K562 (cell line): Measurements from ENCODE around the gene CERS3. TPM values are rescaled to one million over a fixed set of nuclear protein-coding genes. Genes with fewer than 3 reads are reported as not detected.

Experiments
- ATAC-seq: fragments of 200-7000 bp; cut with Tn5 transposase; 3 replicates; pipeline ENCODE4 v1.9.1; 2020; ENCODE audit warnings: moderate library complexity
- BruUV-seq: library from RNA; stranded (reverse); fragments of 400-500 nt; replicated peaks from 2 replicates; lab custom pipeline; 2021; lab: Mats Ljungman, UMichigan
- CTCF ChIA-PET: fragments of 300-600 bp; formaldehyde crosslinking; extraction: SDS; loops from one replicate; lab custom pipeline; 2021; ENCODE audit warnings: low intra/inter-chr PET ratio; lab: Yijun Ruan, JAX
- POLR2A ChIA-PET: fragments of 300-600, 350-650 bp; sonication (Branson Sonifier 250); formaldehyde crosslinking; extraction: SDS; loops from one replicate; lab custom pipeline; 2021; ENCODE audit warnings: antibody characterized with exemption, inconsistent platforms; lab: Yijun Ruan, JAX
- DNase-seq, 4 experiments: peaks; one replicate each; pipeline versions ENCODE4 v3.0.0 to v3.0.0-alpha.2; 2011 to 2018; ENCODE audit warnings: low spot score in 3 of 4, mixed read lengths in 3 of 4; ENCODE audit errors: extremely low read depth in 1 of 4
- FAIRE-seq: peaks from 2 replicates; lab custom pipeline; 2011; peaks lifted over from hg19 to GRCh38; lab: Jason Lieb, UNC
- H2AFZ ChIP-seq: 2 replicates; pipeline ENCODE4 v1.6.0; 2011; ENCODE audit warnings: low read depth, low read length, control low read depth, inconsistent platforms
- H3K27ac ChIP-seq: fragments of 200-600 bp; 3 replicates; pipeline ENCODE4 v1.8.0; 2011; ENCODE audit warnings: low read depth, mild to moderate bottlenecking, control low read depth, inconsistent platforms, low read length, moderate library complexity, mixed read lengths; ENCODE audit errors: extremely low read depth
- H3K27me3 ChIP-seq, 2 experiments: fragments of 300-600 bp in 1 of 2; 2 replicates in 1 of 2; 3 replicates in 1 of 2; pipeline versions ENCODE4 v1.6.0 to v1.8.0; 2011; ENCODE audit warnings: inconsistent platforms in 2 of 2, low read length in 2 of 2, mild to moderate bottlenecking in 1 of 2, mixed read lengths in 1 of 2, moderate library complexity in 1 of 2; ENCODE audit not compliant: control insufficient read depth in 2 of 2, insufficient read depth in 2 of 2
- H3K36me3 ChIP-seq: fragments of 300-600 bp; 3 replicates; pipeline ENCODE4 v1.8.0; 2011; ENCODE audit warnings: mild to moderate bottlenecking, low read length, inconsistent platforms; ENCODE audit not compliant: control insufficient read depth, insufficient read depth
- H3K4me1 ChIP-seq, 2 experiments: fragments of 200-600 bp in 1 of 2; replicated peaks in 1 of 2; 2 replicates in 1 of 2; 3 replicates in 1 of 2; pipeline versions ENCODE4 v1.5.1 to v1.8.0; 2011; ENCODE audit warnings: inconsistent platforms in 2 of 2, low read length in 2 of 2, mild to moderate bottlenecking in 1 of 2, mixed read lengths in 1 of 2, moderate library complexity in 1 of 2; ENCODE audit not compliant: control insufficient read depth in 2 of 2, insufficient read depth in 2 of 2
- H3K4me2 ChIP-seq: 2 replicates; pipeline ENCODE4 v1.6.1; 2011; ENCODE audit warnings: low read length, control low read depth, inconsistent platforms, mixed read lengths; ENCODE audit not compliant: insufficient read depth
- H3K4me3 ChIP-seq: fragments of 200-600 bp; sonication (generic), shearing (Covaris generic); 2 replicates; pipeline ENCODE4 v1.5.1; 2016; ENCODE audit warnings: control low read depth, inconsistent platforms
- H3K79me2 ChIP-seq: fragments of 200-600 bp; 3 replicates; pipeline ENCODE4 v1.8.0; 2011; ENCODE audit warnings: low read length, inconsistent platforms; ENCODE audit not compliant: control insufficient read depth, insufficient read depth
- H3K9ac ChIP-seq, 2 experiments: 2 replicates each; pipeline versions ENCODE4 v1.6.0 to v1.6.1; 2011; ENCODE audit warnings: low read depth in 2 of 2, low read length in 2 of 2, control low read depth in 1 of 2, inconsistent platforms in 1 of 2, mild to moderate bottlenecking in 1 of 2, mixed read lengths in 1 of 2; ENCODE audit not compliant: insufficient read depth in 1 of 2
- H3K9me1 ChIP-seq: one replicate; pipeline ENCODE4 v1.6.0; 2011; ENCODE audit warnings: inconsistent platforms, mild to moderate bottlenecking, low read length, moderate library complexity; ENCODE audit not compliant: control insufficient read depth, insufficient read depth
- H3K9me3 ChIP-seq: replicated peaks from 2 replicates; pipeline ENCODE4 v1.5.1; 2011; ENCODE audit warnings: low read depth, low read length, inconsistent platforms; ENCODE audit not compliant: control insufficient read depth, insufficient read depth
- H4K20me1 ChIP-seq: replicated peaks from 2 replicates; pipeline ENCODE4 v1.6.1; 2011; ENCODE audit warnings: low read length, inconsistent platforms, mixed read lengths; ENCODE audit not compliant: control insufficient read depth, insufficient read depth
- HNRNPL ChIP-seq: fragments of 200-400 bp; formaldehyde crosslinking; IDR thresholded peaks from 2 replicates; pipeline ENCODE4 v1.6.1; 2017; ENCODE audit warnings: low read depth, mild to moderate bottlenecking, low read length
- KAT7 ChIP-seq: sonication (generic); formaldehyde crosslinking; IDR thresholded peaks from 2 replicates; pipeline ENCODE4 v1.8.0; 2022; ENCODE audit warnings: missing genetic modification reagents, mild to moderate bottlenecking, borderline replicate concordance
- NFATC3 ChIP-seq: fragments of 450-650 bp; IDR thresholded peaks from 2 replicates; pipeline ENCODE4 v1.6.1; 2017; ENCODE audit warnings: mild to moderate bottlenecking
- RBM25 ChIP-seq: fragments of 200-400 bp; formaldehyde crosslinking; IDR thresholded peaks from 2 replicates; pipeline ENCODE4 v1.6.1; 2018; ENCODE audit warnings: low read length, low read depth, moderate library complexity; ENCODE audit not compliant: severe bottlenecking
- RCOR1 ChIP-seq, 2 experiments: IDR thresholded peaks; 2 replicates each; pipeline ENCODE4 v1.6.1; 2012; ENCODE audit warnings: low read depth in 2 of 2, low read length in 2 of 2, borderline replicate concordance in 1 of 2, improper control_type of control experiment in 1 of 2
- SIRT6 ChIP-seq: IDR thresholded peaks from one replicate; pipeline ENCODE4 v1.6.1; 2012; ENCODE audit warnings: low read depth, mild to moderate bottlenecking, control low read depth, inconsistent platforms, low read length, moderate library complexity
- SRF ChIP-seq, 2 experiments: fragments of 250-450, 450-650 bp in 1 of 2; sonication (Bioruptor Pico) in 1 of 2; sonication (generic) in 1 of 2; formaldehyde crosslinking; IDR thresholded peaks; 2 replicates each; pipeline versions ENCODE4 v1.5.0 to v1.5.1; 2020 to 2022; ENCODE audit warnings: mild to moderate bottlenecking in 1 of 2, missing genetic modification reagents in 1 of 2
- STAT5A ChIP-seq: IDR thresholded peaks from 2 replicates; pipeline ENCODE4 v1.6.1; 2012; ENCODE audit warnings: low read length, inconsistent platforms, borderline replicate concordance
- TAF7 ChIP-seq: fragments of 450-650 bp; IDR thresholded peaks from 2 replicates; pipeline ENCODE4 v1.6.1; 2016; ENCODE audit warnings: missing genetic modification characterization, missing compliant biosample characterization
- WGBS: fragments of 100-300 bp; shearing (Covaris generic); methylation state at CpG from one replicate; pipeline ENCODE4 v1.1.6; 2016; ENCODE audit warnings: low coverage, mixed read lengths; ENCODE audit not compliant: insufficient coverage; ENCODE audit errors: missing lambda C conversion rate; 5-methylcytosine and 5-hydroxymethylcytosine counted together
- in situ Hi-C: fragments of 300-500 bp; cut with MboI; formaldehyde crosslinking; loops from 4 replicates; pipeline ENCODE4 v1.15.0; 2018; ENCODE audit warnings: inconsistent platforms, mixed read lengths
- intact Hi-C: fragments of 100-400 bp; cut with micrococcal nuclease; formaldehyde crosslinking; loops from 2 replicates; pipeline ENCODE4 v1.14.2; 2022
- polyA plus RNA-seq, 8 experiments: library from polyadenylated mRNA; depleted of rRNA in 4 of 8; stranded (reverse) in 5 of 8; unstranded in 3 of 8; fragments of >200 nt; fragmentation: Nextera tagmentation in 2 of 8; fragmentation: Illumina TruSeq in 1 of 8; extraction: Ambion mirVana in 2 of 8; extraction: Trizol in 1 of 8; gene quantifications; 2 replicates each; pipeline versions ENCODE4 v1.2.1 to v1.2.3, GENCODE V29; 2011 to 2014; ENCODE audit warnings: inconsistent platforms in 1 of 8, missing spikeins in 1 of 8
- total RNA-seq, 7 experiments: library from RNA; depleted of rRNA in 6 of 7; stranded (reverse); fragments of >200 nt in 6 of 7; fragmentation: Illumina TruSeq in 2 of 7; extraction: Trizol in 2 of 7; gene quantifications; 2 replicates each; pipeline versions ENCODE4 v1.2.1 to v1.2.3, GENCODE V29; 2011 to 2021; ENCODE audit warnings: low replicate concordance in 1 of 7
- TF ChIP-seq, protein P1 (sequence below): fragments of 250-450 bp; sonication (Bioruptor Pico); IDR thresholded peaks from 2 replicates; pipeline ENCODE4 v1.4.0; 2020; ENCODE audit warnings: mild to moderate bottlenecking, moderate library complexity, borderline replicate concordance
- TF ChIP-seq, protein P2 (sequence below): fragments of 450-650 bp; conservative IDR thresholded peaks from 2 replicates; pipeline ENCODE4 v1.6.1; 2016; ENCODE audit warnings: missing genetic modification characterization, low read depth, mild to moderate bottlenecking, control low read depth, missing compliant biosample characterization
- TF ChIP-seq, protein P3 (sequence below): sonication (generic); formaldehyde crosslinking; IDR thresholded peaks from 2 replicates; pipeline ENCODE4 v1.8.0; 2022; ENCODE audit warnings: missing genetic modification reagents, mild to moderate bottlenecking, borderline replicate concordance

The CERS3 gene
- total and polyA plus RNA-seq, 9 of the 15 experiments (the other 6 are each of a cell fraction or from before 2014, with no cell fraction given), result not detected

DNA sequence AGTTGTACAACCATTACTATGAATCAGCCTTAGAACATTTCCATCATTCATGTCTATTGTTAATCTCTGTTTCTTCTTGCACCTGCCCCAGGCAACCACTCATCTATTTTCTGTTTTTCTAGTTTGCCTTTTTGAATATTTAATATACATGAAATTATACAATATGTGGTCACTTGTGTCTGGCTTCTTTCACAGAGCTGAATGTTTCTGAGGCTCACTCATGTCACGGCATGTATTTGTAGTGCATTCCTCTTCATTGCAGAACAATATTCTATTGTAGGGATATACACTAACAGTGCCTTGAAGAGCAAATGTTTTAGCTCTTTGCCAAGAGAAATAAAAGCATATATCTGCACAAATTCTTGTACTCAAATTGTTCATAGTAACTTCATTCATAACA lies 32.9 kb downstream of the CERS3 start (continued):
- TF ChIP-seq, protein P1, sequence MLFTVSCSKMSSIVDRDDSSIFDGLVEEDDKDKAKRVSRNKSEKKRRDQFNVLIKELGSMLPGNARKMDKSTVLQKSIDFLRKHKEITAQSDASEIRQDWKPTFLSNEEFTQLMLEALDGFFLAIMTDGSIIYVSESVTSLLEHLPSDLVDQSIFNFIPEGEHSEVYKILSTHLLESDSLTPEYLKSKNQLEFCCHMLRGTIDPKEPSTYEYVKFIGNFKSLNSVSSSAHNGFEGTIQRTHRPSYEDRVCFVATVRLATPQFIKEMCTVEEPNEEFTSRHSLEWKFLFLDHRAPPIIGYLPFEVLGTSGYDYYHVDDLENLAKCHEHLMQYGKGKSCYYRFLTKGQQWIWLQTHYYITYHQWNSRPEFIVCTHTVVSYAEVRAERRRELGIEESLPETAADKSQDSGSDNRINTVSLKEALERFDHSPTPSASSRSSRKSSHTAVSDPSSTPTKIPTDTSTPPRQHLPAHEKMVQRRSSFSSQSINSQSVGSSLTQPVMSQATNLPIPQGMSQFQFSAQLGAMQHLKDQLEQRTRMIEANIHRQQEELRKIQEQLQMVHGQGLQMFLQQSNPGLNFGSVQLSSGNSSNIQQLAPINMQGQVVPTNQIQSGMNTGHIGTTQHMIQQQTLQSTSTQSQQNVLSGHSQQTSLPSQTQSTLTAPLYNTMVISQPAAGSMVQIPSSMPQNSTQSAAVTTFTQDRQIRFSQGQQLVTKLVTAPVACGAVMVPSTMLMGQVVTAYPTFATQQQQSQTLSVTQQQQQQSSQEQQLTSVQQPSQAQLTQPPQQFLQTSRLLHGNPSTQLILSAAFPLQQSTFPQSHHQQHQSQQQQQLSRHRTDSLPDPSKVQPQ, result no peak
- TF ChIP-seq, protein P2, sequence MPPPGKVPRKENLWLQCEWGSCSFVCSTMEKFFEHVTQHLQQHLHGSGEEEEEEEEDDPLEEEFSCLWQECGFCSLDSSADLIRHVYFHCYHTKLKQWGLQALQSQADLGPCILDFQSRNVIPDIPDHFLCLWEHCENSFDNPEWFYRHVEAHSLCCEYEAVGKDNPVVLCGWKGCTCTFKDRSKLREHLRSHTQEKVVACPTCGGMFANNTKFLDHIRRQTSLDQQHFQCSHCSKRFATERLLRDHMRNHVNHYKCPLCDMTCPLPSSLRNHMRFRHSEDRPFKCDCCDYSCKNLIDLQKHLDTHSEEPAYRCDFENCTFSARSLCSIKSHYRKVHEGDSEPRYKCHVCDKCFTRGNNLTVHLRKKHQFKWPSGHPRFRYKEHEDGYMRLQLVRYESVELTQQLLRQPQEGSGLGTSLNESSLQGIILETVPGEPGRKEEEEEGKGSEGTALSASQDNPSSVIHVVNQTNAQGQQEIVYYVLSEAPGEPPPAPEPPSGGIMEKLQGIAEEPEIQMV (tag), result no peak
- TF ChIP-seq SRF (CRISPR knock-in tag; IDR thresholded peaks at IDR 0.05) (no peak), NFATC3 (no peak)

DNA sequence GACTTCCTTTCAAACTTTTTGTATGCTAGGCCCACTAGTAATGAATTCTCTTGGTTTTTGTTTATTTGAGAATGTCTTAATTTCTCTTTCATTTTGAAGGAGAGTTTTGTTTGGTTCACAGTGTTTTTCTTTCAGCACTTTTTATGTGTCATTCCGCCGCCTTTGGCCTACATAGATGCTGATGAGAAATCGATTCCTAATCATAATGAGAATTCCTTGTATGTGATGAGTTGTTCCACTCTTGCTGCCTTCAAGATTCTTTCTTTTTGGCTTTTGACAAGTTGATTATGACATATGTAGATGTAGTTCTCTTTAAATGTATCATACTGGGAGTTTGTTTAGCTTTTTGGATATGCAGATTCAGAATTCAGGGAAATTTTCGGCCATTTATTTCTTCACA lies 35.5 kb downstream of the CERS3 start:
- no peak for ATAC-seq
- no peak overlapping the region for H3K4me2 ChIP-seq

More for the DNA sequence above, 35.5 kb downstream of the CERS3 start:
- Histone ChIP-seq H2AFZ (no peak overlapping the region), H3K27me3 (no peaks in the 10 kb centered on the region), H3K79me2 (no peaks in the 10 kb centered on the region), H3K4me3 (no peak overlapping the region), H3K9ac (no peak overlapping the region), H3K9me3 (no peaks in the 10 kb centered on the region), H4K20me1 (no peaks in the 10 kb centered on the region), H3K27ac (no peak overlapping the region), H3K9me1 (no peaks in the 10 kb centered on the region), H3K36me3 (no peaks in the 10 kb centered on the region), H3K4me1 (no peaks in the 10 kb centered on the region)
- in situ Hi-C loops (no loop called here), intact Hi-C loops (no loop called here)
- CTCF ChIA-PET, result no interaction called here
- DNase-seq (no peak), FAIRE-seq (no peak)
- 0% methylated on average over 4 of the region's 4 CpGs for WGBS
- POLR2A ChIA-PET, result no interaction called here
- TF ChIP-seq RBM25 (no peak), TAF7 (tag) (no peak), SIRT6 (no peak), KAT7 (CRISPR knock-in tag) (no peak), STAT5A (no peak), RCOR1 (IDR thresholded peaks at IDR 0.05; ENCODE audit: borderline replicate concordance in 1 of 2, low read depth in 2 of 2, low read length in 2 of 2) (no peak), HNRNPL (no peak)
- TF ChIP-seq, protein P3, sequence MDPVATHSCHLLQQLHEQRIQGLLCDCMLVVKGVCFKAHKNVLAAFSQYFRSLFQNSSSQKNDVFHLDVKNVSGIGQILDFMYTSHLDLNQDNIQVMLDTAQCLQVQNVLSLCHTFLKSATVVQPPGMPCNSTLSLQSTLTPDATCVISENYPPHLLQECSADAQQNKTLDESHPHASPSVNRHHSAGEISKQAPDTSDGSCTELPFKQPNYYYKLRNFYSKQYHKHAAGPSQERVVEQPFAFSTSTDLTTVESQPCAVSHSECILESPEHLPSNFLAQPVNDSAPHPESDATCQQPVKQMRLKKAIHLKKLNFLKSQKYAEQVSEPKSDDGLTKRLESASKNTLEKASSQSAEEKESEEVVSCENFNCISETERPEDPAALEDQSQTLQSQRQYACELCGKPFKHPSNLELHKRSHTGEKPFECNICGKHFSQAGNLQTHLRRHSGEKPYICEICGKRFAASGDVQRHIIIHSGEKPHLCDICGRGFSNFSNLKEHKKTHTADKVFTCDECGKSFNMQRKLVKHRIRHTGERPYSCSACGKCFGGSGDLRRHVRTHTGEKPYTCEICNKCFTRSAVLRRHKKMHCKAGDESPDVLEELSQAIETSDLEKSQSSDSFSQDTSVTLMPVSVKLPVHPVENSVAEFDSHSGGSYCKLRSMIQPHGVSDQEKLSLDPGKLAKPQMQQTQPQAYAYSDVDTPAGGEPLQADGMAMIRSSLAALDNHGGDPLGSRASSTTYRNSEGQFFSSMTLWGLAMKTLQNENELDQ (CRISPR knock-in tag), result no peak
- BruUV-seq, result no TSS peak
